ENCODE measurements around the gene MAP4K5.

Gene MAP4K5

DNA sequence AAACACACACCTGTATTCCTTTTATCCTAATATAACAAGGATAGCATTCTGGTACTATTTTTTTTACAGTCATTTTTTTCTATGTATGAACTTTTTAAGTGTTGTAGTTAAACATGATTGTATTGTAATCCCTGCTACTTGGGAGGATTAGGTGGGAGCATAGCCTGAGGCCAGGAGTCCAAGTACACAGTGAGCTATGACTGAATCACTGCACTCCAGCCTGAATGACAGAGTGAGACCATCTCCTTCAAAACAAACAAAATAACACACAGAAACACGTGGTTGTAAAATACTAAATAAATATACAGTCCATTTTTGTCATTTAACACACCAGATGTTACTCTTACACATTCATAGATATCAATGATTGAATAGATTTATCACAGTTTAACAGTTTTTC is 56.9 kb downstream of the MAP4K5 start:
- DNase-seq: no peak

DNA sequence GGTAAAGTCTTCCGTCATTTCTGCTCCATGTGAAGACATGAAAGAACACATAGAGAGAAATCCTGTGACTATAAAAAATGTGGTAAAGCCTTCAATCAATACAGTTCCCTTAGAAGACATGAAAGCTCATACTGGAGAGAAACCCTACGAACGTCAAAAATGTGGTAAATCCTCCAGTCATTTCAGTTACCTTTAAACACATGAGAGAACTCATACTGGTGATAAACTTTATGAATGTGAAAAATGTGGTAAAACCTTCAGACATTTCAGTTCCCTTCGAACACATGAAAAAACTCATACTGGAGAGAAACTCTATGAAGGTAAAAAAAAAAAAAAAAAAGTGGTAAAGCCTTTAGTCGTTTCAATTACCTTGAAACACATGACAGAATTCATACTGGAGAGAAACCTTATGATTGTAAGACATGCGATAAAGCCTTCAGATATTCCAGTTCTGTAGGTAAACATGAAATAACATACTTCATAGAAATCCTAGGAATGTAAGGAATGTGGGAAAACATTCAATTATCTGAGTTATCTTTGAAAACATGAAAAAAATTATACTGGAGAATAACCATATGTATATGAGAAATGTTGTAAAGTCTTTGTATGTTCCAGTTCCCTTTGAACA is 60.4 kb downstream of the MAP4K5 start:
- DNase-seq: no peak

DNA sequence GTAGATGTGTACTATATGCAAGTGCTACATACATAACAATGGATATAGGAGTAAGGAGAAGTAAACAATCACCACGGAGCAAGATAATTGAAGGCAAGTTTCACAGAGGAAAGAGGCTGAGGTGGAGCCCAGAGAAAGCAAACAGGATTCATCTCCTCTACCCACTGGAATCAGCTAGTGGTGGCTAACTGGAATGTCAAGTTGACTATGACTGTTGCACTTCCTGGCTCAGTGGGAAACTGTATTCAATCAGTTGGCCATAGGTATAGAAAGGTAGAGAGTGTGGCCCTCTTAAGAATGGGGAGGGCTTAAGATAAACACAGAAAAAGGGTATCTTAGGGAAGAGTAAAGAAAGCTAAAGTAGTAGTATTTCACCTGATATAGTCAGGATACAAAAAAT is 62.4 kb downstream of the MAP4K5 start:
- DNase-seq: no peak

DNA sequence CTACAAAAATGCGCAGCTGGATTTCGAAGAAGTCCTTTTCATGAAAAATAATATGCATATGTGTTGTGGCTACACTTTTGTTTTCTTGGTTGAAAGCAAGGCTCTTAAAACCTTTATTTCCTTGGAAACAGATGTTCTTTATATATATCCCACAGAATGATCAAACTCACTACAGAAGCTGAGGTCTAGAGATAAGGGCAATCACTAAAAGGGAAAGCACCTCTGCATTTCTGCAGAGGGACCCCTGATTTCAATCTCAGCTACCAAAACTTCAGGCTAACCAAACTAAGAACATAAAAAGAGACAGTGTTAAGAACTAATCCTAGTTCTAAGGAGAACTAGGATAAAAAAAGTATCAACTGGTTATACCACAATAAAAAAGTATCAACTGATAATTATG is 70.3 kb downstream of the MAP4K5 start:
- no peak for DNase-seq

DNA sequence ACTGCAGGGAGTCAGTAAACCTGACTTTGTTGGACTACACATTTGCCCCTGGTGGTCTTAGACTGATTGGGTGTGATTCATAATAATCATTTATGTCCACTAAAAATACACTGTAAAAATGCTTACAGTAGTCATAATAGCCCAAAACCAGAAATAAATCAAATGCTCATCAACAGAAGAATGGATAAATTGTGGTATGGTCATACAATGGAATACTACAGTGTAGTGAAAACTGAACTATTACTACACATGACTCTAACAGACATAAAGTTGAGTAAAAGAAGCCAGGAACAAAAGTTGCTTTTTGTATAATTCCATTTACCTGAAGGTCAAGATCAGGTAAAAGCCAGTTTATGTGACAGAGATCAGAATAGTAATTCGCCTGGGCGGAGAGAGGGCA is 78.5 kb downstream of the MAP4K5 start:
- DNase-seq: no peak

DNA sequence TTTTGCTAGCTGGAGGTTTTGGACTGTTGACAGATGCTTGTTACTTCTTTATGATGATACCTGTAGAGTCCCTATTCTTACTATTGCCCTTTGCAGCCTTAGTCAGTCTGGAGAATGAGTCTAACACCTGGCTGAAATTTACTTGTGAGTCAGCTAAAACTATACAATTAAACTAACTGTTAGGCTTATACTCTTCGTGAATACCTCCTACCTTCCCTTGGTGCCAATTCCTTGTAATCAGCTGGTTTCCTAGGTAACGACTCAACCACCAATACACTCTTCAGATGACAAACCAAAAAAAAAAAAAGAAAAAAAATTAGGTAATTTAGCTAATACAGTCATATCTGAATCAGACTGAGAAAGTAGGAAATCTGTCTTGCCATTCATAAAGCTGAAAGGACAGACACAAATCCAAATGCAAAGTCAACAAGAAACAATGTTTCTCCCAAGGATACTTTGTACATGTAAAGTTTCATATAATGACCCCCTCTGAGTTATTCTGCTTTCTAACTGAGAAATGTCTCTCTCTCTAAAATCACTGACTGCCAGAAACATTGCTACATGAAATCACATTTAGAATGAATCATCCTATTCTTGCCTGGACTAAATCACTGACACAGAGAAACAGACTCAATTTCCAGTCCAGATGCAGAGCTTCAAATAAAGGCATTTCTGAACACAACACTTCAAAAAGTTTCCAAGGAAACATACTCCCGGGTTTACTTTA is 79.2 kb downstream of the MAP4K5 start:
- DNase-seq: no peak

DNA sequence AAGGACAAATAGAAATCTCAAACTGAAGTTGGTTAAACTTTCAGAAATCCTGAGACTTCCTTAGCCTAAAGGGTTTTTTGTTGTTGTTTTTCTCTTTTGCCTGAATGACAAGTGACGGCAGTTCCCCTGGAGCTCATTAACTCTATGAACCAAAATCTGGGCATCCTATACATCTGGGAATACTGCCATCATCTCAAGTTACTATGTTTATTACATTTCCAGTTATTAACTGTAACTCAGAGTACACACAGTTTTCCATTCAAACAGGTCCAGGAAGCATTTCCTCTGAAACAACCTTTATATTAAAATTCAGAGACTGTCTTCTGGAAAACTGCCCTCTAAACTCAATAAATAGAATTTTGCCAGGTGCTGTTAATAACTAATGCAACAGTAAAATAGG is 80.1 kb downstream of the MAP4K5 start:
- DNase-seq: no peak

DNA sequence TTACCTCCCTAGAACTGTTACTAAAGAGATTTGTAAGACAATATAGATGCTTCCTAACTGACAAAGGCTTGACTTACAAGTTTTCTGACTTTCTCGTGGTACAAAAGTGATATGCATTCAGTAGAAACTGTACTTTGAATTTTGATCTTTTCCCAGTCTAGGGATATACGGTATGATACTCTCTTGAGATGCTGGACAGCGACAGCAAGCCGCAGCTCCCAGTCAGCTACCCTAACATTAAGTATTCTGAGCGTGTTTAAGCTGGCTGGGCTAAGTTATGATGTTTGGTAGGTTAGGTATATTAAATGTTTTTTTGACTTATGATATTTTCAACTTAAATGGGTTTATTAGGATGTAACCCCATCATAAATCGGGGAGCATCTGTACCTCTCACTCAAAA is 80.5 kb downstream of the MAP4K5 start:
- DNase-seq: no peak

DNA sequence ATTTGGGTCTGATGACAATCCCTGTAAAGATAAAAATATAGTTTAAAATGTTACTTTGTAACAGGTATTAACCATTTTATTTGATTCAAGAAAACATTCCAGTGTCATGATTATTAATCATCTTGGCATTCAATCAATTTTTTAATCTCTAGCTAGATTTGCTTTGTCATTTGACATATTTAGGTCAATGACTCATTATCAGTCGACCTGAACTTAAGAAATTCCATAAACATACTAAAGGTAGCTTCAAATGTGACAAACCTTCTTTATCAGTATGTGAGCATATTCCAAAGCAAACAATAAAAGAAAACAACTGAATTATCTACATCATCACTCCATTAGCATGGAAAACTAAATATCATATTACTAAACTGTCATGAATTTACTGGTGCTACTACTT is 84.9 kb downstream of the MAP4K5 start:
- DNase-seq: no peak

DNA sequence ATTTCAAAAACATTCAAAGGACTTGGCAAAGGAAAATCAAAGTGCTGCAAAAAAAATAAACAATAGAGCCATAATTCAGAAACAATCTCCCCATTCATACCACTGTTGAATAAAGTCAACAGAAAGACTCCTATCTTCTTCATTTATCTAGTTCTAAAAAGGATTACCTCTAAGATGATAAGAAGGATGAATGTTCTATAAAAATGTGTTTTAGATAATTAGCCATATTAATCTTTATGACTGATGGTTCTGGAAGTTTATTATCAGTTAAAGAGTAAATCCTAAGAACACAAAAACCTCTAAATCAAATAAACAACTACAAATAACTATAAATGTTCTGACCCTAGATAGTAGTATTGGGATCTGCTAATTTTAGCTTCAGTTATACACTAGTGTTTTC is 97.8 kb downstream of the MAP4K5 start:
- DNase-seq: no peak

DNA sequence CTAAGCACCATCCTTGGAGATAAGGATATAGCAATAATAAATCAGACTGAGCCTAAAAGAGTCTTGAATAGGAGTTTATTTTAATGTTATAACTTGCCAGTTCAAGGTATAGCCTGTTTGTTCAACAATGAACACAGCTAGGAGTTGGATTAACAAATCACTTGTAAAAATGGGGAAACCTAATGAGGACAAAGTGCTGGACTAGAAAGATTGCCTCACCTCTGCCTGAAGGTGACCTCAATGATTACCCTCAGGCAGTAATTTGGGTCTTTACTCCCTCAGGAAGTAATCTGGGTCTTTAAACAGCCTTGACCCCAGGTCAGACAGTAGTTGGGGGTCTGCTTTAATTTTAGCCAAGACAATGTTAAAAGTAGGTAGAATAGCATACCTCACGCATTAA is 100.2 kb downstream of the MAP4K5 start:
- no peak for DNase-seq

DNA sequence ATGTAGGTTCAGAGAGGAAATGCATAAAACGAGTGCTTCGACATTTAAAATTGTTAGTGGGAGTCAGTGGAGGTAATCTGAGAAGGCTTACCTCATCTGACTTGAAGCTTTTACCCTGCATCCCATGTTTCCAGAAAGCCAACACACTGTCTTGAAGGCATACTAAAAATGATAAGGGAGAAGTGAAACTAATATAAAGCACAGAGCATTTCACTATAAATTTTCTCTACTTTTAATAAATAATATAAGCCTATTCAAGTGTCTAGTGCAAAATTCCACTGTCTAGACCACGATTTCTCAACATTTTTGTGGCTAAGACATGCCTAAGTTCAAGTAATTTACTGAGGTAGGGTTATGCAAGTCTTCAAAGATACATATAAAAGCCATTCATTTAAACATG is 106.6 kb downstream of the MAP4K5 start:
- no peak for DNase-seq

DNA sequence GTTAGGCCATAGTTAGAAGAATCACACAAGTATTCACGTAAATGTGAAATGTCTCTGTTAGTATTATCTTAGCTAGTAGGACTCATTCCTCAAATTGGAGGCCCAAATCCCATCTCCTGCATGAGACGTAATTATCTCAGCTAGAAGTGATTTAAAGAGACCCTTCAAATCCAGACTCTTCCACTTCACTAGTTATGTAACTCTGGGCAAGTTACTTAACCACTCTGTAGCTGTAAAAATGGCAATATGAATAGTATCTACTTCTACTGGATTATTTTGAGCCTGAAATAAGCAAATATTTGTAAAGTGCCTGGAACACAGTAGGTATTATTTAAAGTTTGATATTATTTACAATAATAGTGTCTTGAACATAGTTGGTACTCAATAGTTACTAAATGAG is 107.3 kb downstream of the MAP4K5 start:
- DNase-seq: no peak

DNA sequence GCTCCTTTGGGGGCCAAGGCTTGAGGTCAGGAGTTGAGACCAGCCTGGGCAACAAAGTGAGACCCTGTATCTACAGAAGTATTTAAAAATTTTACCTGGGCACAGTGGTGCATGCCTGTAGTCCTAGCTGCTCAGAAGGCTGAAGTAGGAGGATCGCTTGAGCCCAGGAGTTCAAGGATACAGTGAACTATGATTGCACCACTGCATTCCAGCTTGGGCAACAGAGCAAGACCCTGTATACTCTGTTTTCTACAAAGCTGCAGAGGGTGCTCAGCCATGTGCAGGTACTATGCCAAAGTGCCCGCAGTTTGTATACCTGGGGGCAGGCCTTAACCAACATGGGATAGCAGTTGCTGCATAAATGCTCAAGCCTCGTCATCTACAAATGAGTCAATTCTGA is 108.8 kb downstream of the MAP4K5 start:
- no peak for DNase-seq

DNA sequence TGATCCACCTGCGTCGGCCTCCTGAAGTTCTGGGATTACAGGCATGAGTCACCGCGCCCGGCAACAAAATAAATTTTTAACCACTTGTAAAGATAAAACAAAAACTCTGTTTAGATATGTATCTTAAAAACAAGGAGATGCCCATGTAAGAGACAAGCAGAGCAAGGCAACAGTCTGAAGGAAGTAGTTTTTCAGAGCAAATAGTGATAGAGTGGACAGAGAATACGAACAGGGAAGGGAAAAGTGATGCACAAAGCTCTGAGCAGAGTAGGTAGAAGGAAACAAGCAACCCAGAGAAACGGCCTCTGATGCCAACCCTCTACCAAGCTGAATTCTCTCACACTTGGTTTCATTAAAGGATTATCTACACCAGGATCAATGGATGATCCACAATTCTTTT is 110.9 kb downstream of the MAP4K5 start:
- no peak for DNase-seq

DNA sequence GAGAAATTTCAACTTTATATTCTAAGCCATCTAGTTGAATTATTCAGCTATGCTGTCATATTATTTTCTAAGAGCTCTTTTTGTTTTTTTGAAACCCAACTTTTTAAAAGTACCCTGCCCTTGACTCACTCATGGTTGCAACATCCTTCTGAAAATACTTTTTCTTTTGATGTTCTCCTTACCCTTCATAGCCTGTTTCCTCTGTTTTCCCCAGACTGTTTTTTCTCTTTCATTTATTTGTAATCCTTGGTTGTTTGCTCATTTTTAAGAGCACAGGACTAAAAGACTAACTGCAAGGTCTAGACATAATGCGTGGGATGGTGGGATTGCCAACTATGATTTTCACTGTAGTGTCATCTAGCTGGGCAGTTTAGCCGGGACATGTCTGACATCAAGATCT is 114.5 kb downstream of the MAP4K5 start:
- DNase-seq: no peak

DNA sequence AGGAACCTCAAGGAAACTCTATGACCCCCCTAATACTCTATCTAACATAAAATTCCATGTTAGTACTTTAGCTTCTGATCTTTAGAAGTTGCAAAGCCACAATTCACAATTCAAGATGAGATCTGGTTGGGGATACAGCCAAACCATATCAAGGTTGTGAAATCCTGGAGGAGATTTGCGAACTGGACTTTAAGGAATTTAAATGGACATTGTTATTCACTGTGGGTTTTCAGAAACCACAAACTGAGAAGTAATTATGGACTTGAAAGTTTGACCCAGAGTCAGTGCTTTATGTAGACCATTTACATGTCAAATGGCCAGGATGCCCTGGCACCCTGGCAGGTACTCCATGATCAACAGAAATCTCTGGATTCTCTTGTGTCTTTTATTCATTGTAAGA is 121.4 kb downstream of the MAP4K5 start:
- DNase-seq: no peak

DNA sequence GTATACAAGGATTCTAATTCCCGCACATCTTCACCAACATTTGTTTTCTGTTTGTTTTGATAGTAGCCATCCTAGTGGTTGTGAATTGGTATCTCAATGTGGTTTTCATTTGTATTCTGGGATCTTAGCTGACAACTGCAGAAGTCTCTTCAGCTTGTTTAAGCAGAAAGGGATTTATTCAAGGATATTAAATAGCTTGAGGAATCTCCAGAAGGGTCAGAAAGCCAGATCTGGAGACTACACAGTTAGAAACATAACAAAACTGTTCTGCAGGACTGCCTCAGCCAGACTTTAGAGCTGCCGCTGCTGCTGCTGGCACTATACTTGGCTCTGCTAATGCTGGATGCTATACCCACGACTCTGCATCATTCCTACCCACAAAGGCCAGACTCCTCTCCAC is 122.3 kb downstream of the MAP4K5 start:
- DNase-seq: no peak

DNA sequence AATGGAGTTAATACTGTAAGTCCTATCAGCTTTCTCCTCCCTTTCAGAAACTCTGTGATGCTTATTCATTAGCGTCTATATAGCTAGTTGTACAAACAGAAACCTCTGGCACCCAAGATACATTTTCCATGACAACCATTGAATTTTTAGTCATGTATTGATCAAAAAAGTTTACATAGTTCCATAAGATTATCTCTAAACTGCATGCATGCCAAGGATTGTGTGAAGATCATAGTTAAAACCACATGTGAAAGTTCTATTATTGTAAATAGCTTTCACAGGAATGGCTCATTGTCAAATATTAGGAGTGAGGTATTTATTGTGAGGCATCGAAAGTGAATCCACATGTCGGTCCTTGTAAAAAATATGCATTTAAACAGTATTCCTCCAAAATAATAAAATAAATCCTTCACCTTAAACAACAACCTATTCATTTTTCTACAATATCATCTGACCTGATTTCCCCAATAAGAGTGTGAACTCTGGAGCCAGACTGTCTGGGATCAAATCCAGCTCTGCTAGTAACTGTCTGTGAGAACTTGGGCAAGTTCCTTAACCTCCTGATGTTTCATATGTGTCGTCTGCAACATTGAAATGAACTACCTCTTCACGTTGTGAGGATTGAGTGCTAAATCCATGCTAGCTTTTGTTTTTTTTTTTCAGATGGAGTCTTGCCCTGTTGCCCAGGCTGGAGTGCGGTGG is 125.1 kb downstream of the MAP4K5 start:
- no peak for DNase-seq

DNA sequence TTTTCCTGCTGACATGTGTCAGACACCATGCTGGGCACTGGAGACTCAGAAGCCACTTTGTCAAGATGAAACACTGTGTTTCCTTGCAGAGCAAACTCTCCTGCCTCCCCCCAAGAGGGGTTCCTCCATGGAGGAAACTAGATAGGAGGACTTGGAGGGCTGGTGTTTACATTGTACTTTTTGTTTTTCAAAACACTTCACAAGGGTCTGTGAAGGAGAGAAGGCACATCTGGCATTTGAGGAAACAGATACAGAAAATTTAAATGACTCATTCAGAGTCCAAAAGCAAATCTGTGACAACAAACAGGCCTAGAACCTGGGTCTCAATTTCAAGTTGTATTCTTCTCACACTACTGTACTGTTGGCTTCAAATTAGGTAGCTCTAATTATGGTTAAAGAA is 128.9 kb downstream of the MAP4K5 start:
- DNase-seq: no peak

DNA sequence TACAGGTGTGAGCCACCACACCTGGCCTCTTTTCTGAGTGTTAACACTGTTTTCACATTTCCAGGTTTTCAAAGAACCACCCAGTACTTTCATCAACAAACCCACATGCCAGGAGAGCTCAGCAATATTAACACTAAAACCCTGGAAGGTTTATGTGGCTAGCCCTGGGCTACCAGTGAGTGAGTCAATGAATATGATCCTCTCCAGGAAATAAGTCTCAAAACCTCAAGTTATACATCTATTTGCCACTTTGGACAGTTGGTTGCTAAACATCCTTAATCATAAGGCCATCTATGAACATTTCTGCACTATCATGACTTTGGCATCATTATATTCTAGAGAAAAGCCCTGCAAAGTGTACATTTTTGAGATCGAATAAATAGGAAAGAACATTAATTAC is 129.4 kb downstream of the MAP4K5 start:
- DNase-seq: no peak

DNA sequence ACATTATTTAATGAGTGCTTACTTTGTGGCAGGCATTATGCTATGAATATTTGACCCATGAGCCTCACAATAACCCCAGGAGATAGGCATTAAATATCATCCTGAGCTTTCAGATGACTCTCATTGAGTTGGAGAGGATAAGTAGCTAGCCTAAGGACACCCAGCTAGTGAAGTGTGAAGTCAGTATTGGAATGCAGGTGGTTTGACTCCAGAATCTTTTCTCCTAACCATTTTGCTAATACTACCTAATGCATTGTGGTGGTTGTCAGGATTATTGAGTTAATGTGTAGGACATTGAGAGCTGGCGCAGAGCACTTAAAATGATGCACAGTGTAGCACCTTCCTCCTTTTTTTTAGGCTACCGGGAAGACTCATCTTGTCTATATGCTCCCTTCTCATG is 131.9 kb downstream of the MAP4K5 start:
- no peak for DNase-seq

DNA sequence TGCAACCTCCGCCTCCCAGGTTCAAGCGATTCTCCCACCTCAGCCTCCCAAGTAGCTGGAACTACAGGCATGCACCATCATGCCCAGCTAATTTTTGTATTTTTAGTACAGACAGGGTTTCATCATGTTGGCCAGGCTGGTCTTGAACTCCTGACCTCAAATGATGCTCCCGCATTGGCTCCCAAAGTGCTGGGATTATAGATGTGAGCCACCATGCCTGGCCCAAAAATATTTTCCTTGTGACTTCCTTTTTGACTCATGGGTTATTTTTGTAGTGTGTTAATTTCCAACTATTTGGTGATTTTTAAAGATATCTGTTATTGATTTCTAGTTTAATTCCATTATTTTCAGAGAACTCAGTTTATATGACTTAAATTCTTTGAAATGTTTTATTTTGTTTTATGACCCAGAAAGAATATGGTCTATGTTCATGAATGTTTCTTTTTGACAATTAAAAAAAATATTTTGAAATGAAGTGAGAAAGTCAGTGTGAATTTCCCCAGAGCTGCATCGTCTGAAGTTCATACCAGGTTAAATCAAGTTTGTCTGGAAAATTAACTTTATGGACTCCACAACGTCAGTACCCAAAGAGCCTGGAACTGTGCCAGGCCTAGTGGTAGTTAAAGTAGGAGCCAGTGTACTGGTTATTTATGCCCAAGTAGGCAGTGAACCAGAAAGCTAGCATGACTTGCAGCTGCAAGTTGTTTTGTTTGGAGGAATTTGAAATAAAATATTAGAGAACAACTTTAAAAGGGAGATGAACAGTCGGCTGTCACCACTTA is 132.9 kb downstream of the MAP4K5 start:
- DNase-seq: no peak

DNA sequence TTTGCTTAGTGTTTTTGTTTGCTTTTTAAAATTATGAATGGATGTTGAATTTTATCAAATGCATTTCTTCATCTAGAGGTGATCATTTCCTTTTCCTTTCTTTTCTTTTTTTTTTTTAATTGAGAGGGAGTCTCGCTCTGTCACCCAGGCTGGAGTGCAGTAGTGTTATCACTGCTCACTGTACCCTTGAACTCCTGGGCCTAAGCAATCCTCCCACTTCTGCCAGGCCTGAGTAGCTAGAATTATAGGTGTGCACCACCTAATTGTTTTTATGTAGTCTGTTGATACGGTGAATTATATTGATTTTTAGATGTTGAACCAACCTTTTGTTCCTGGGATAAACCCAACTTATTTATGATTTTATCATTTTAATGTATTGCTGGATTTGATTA is 134.2 kb downstream of the MAP4K5 start:
- DNase-seq: no peak

Data from stimulated activated CD4-positive, alpha-beta T cell treated with anti-CD3 and anti-CD28 coated beads, Interleukin-4, amount 100 ng/mL, for 4 hours (primary cell).